Measurements from ENCODE around the gene GNB4.

DNA sequence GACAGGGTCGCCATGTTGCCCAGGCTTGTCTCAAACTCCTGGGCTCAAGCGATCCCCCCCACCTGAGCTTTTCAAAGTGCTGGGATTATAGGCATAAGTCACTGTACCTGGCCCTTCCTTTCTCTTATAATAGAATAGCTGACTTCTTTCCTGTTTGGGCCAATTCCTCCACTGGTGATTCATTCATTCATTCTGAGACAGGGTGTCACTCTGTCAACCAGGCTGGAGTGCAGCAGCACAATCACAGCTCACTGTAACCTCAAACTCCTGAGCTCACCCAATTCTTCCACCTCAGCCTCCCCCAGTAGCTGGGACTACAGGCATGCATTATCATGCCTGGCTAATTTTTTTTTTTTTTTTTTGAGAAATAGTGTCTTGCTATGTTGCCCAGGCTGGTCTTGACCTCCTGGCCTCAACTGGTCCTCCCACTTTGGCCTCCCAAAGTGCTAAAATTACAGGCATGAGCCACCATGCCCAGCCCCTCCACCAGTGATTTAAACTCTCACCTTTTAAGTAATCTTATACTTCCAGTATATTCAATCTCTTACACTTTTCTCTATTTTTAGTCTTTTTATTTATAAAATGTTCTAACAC lies 20.9 kb downstream of the GNB4 start:
- TF ChIP-seq, protein P1, sequence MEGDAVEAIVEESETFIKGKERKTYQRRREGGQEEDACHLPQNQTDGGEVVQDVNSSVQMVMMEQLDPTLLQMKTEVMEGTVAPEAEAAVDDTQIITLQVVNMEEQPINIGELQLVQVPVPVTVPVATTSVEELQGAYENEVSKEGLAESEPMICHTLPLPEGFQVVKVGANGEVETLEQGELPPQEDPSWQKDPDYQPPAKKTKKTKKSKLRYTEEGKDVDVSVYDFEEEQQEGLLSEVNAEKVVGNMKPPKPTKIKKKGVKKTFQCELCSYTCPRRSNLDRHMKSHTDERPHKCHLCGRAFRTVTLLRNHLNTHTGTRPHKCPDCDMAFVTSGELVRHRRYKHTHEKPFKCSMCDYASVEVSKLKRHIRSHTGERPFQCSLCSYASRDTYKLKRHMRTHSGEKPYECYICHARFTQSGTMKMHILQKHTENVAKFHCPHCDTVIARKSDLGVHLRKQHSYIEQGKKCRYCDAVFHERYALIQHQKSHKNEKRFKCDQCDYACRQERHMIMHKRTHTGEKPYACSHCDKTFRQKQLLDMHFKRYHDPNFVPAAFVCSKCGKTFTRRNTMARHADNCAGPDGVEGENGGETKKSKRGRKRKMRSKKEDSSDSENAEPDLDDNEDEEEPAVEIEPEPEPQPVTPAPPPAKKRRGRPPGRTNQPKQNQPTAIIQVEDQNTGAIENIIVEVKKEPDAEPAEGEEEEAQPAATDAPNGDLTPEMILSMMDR (IDR thresholded peaks at IDR 0.05; ENCODE audit: low read length), result no peak
- no peak for TF ChIP-seq EZH2 (optimal IDR thresholded peaks at IDR 0.05; ENCODE audit: low read depth, low read length)
- TF ChIP-seq EZH2phosphoT487 (IDR thresholded peaks at IDR 0.05; ENCODE audit: low read length), result no peak

Data from MM.1S (cell line).